Chondrocyte (in vitro differentiated cells): Measurements from ENCODE around the gene SYT13. TPM values are rescaled to one million over a fixed set of nuclear protein-coding genes. Genes with fewer than 3 reads are reported as not detected.

Experiments used
- DNase-seq: peaks from one replicate; pipeline ENCODE4 v3.0.0; 2021; ENCODE audit warnings: mixed read lengths, low spot score
- H3K27ac Mint-ChIP-seq: one replicate; pipeline ENCODE4 v1.8.0; 2021; ENCODE audit warnings: mild to moderate bottlenecking, moderate library complexity, mixed read lengths; ENCODE audit not compliant: unreplicated experiment
- H3K27me3 Mint-ChIP-seq: 2 replicates; pipeline ENCODE4 v1.8.0; 2021; ENCODE audit warnings: low read depth, mixed read lengths
- H3K36me3 Mint-ChIP-seq: 2 replicates; pipeline ENCODE4 v1.8.0; 2021; ENCODE audit warnings: low read depth, mixed read lengths
- H3K4me1 Mint-ChIP-seq: 2 replicates; pipeline ENCODE4 v1.8.0; 2021; ENCODE audit warnings: low read depth, mild to moderate bottlenecking, mixed read lengths
- H3K4me3 Mint-ChIP-seq: one replicate; pipeline ENCODE4 v1.8.0; 2021; ENCODE audit warnings: mild to moderate bottlenecking, moderate library complexity, mixed read lengths; ENCODE audit not compliant: unreplicated experiment
- H3K9me3 Mint-ChIP-seq: 2 replicates; pipeline ENCODE4 v1.8.0; 2021; ENCODE audit warnings: low read depth, mixed read lengths
- CTCF ChIP-seq: fragments of 200-600 bp; sonication (generic); IDR thresholded peaks from 2 replicates; pipeline ENCODE4 v1.5.0; 2021; ENCODE audit warnings: antibody characterized with exemption, mild to moderate bottlenecking, moderate library complexity
- total RNA-seq: library from RNA; stranded (reverse); gene quantifications from 3 replicates; pipeline ENCODE4 v1.2.1, GENCODE V29; 2021

Gene SYT13
- total RNA-seq, 1 donor from 2014 or later, result 2.8 TPM

GRCh38 chr11:45229401-45230020, 56.6 kb downstream of the SYT13 start:
- Mint-ChIP-seq H3K36me3 (peaks cover 31% of the 10 kb centered on the region), H3K4me3 (no peak overlapping the region), H3K9me3 (no peaks in the 10 kb centered on the region), H3K4me1 (no peaks in the 10 kb centered on the region), H3K27me3 (no peaks in the 10 kb centered on the region), H3K27ac (no peak overlapping the region)
- no peak for DNase-seq
- TF ChIP-seq CTCF, result no peak

GRCh38 chr11:45227836-45228235, 58.3 kb downstream of the SYT13 start:
- peaks cover 36% of the 10 kb centered on the region for H3K36me3 Mint-ChIP-seq
- no peak for TF ChIP-seq CTCF
- no peaks in the 10 kb centered on the region for H3K4me1 Mint-ChIP-seq
- DNase-seq, result no peak
- H3K4me3 Mint-ChIP-seq, result no peak overlapping the region
- H3K27ac Mint-ChIP-seq, result no peak overlapping the region
- H3K9me3 Mint-ChIP-seq, result no peaks in the 10 kb centered on the region
- no peaks in the 10 kb centered on the region for H3K27me3 Mint-ChIP-seq

- H3K4me3 Mint-ChIP-seq, result no peak overlapping the region
- no peak for TF ChIP-seq CTCF
- no peaks in the 10 kb centered on the region for H3K9me3 Mint-ChIP-seq
- H3K4me1 Mint-ChIP-seq, result no peaks in the 10 kb centered on the region
- no peak overlapping the region for H3K27ac Mint-ChIP-seq
- DNase-seq, result no peak
- H3K27me3 Mint-ChIP-seq, result no peaks in the 10 kb centered on the region
- H3K36me3 Mint-ChIP-seq, result peaks cover 38% of the 10 kb centered on the region
Measured at GRCh38 chr11:45226901-45227300, 59.2 kb downstream of the SYT13 start.

GRCh38 chr11:45225961-45226871, 59.9 kb downstream of the SYT13 start:
- Mint-ChIP-seq H3K4me3 (no peak overlapping the region), H3K9me3 (no peaks in the 10 kb centered on the region), H3K27me3 (no peaks in the 10 kb centered on the region), H3K36me3 (peaks cover 42% of the 10 kb centered on the region), H3K4me1 (no peaks in the 10 kb centered on the region), H3K27ac (no peak overlapping the region)
- DNase-seq, result no peak
- TF ChIP-seq CTCF, result no peak

- DNase-seq, result no peak
- Mint-ChIP-seq H3K36me3 (peaks cover 45% of the 10 kb centered on the region), H3K27me3 (no peaks in the 10 kb centered on the region), H3K27ac (no peak overlapping the region), H3K4me1 (no peaks in the 10 kb centered on the region), H3K4me3 (no peak overlapping the region), H3K9me3 (no peaks in the 10 kb centered on the region)
- no peak for TF ChIP-seq CTCF
Measured at GRCh38 chr11:45225277-45225676, 60.9 kb downstream of the SYT13 start.
